GM19455 (cell line): ENCODE data around the gene TRAK1.
A peak's percentile ranks its signal among the peaks of the same experiment; 100 is the strongest.
"Not testable (repeated sequence)": the region's sequence is repeated elsewhere in the genome, so short reads cannot be mapped to it uniquely, and the experiment has no call there.

Experiments used
- ATAC-seq: cut with Tn5 transposase; IDR thresholded peaks from one replicate; pipeline ENCODE4 v1.9.1; 2021; ENCODE audit not compliant: unreplicated experiment

The TRAK1 gene

GRCh38 chr3:42090973-42091731, at the start of gene TRAK1:
TSS of gene TRAK1 (plus strand) at chr3:42091357. CDS start at chr3:42091470, 113 bp downstream.
- no peak for ATAC-seq

GRCh38 chr3:42042747-42043098, 48.4 kb upstream of the TRAK1 start:
- ATAC-seq: no peak

GRCh38 chr3:42043099-42043813, 47.9 kb upstream of the TRAK1 start:
- ATAC-seq: no peak

GRCh38 chr3:42045708-42046243, 45.4 kb upstream of the TRAK1 start:
- ATAC-seq: no peak

- ATAC-seq: not testable (repeated sequence)
Measured at GRCh38 chr3:42048526-42048925, 42.6 kb upstream of the TRAK1 start.

- no peak for ATAC-seq
Measured at GRCh38 chr3:42050126-42050525, 41.0 kb upstream of the TRAK1 start.

- peak; percentile 28 for ATAC-seq
Measured at GRCh38 chr3:42051384-42052131, 39.6 kb upstream of the TRAK1 start.

- ATAC-seq: peak; percentile 65
Measured at GRCh38 chr3:42052132-42052483, 39.0 kb upstream of the TRAK1 start.

- no peak for ATAC-seq
Measured at GRCh38 chr3:42052484-42053351, 38.4 kb upstream of the TRAK1 start.

- ATAC-seq: no peak
Measured at GRCh38 chr3:42053476-42053875, 37.7 kb upstream of the TRAK1 start.

- ATAC-seq: no peak
Measured at GRCh38 chr3:42055291-42055690, 35.9 kb upstream of the TRAK1 start.

- no peak for ATAC-seq
Measured at GRCh38 chr3:42056840-42057239, 34.3 kb upstream of the TRAK1 start.

GRCh38 chr3:42057561-42058211, 33.5 kb upstream of the TRAK1 start:
- no peak for ATAC-seq

GRCh38 chr3:42061025-42061712, 30.0 kb upstream of the TRAK1 start:
- no peak for ATAC-seq

- ATAC-seq: no peak
Measured at GRCh38 chr3:42061713-42062380, 29.3 kb upstream of the TRAK1 start.

- no peak for ATAC-seq
Measured at GRCh38 chr3:42062464-42062863, 28.7 kb upstream of the TRAK1 start.

GRCh38 chr3:42063888-42064287, 27.3 kb upstream of the TRAK1 start:
- ATAC-seq: no peak

- ATAC-seq: no peak
Measured at GRCh38 chr3:42066516-42067181, 24.5 kb upstream of the TRAK1 start.
